Naive thymus-derived CD4-positive, alpha-beta T cell (primary cell): ENCODE measurements around the gene AGRN. TPM values are rescaled to one million over a fixed set of nuclear protein-coding genes. Genes with fewer than 3 reads are reported as not detected.

Experiments
- ATAC-seq: fragments of 150-1000 bp; cut with Tn5 transposase; 2 replicates; pipeline ENCODE4 v1.10.0; 2021; ENCODE audit warnings: mild to moderate bottlenecking, moderate library complexity
- CTCF ChIA-PET: fragments of 350-600 bp; sonication (Branson Sonifier 250); formaldehyde crosslinking; loops from one replicate; lab custom pipeline; 2021; ENCODE audit warnings: antibody characterized with exemption; lab: Charles Lee
- POLR2A ChIA-PET: fragments of 350-600 bp; sonication (Branson Sonifier 250); formaldehyde crosslinking; loops from one replicate; lab custom pipeline; 2021; ENCODE audit warnings: antibody characterized with exemption, inconsistent platforms; lab: Charles Lee
- DNase-seq, 9 donors: peaks; one replicate each; pipeline versions ENCODE4 v3.0.0 to v3.0.0-alpha.2; 2020 to 2022; ENCODE audit warnings: mixed read lengths in 1 of 9
- H3K27ac ChIP-seq: one replicate; pipeline ENCODE4 v1.7.0; 2013; ENCODE audit warnings: mild to moderate bottlenecking, low read depth, low read length, moderate library complexity
- H3K27me3 ChIP-seq, 2 donors: one replicate each; pipeline ENCODE4 v1.7.0; 2013; ENCODE audit warnings: low read length in 2 of 2, mild to moderate bottlenecking in 2 of 2, moderate library complexity in 2 of 2; ENCODE audit not compliant: control insufficient read depth in 2 of 2, insufficient read depth in 2 of 2
- H3K36me3 ChIP-seq, 3 experiments: 1 replicate in 2 of 3; 2 replicates in 1 of 3; pipeline ENCODE4 v1.7.0; 2013; ENCODE audit warnings: low read length in 3 of 3, mild to moderate bottlenecking in 3 of 3, moderate library complexity in 1 of 3; ENCODE audit not compliant: insufficient read depth in 3 of 3, control insufficient read depth in 2 of 3
- H3K4me1 ChIP-seq, 2 donors: one replicate each; pipeline ENCODE4 v1.7.0; 2013; ENCODE audit warnings: low read length in 2 of 2, mild to moderate bottlenecking in 2 of 2, moderate library complexity in 1 of 2; ENCODE audit not compliant: control insufficient read depth in 2 of 2, insufficient read depth in 2 of 2
- H3K4me3 ChIP-seq: 2 replicates; pipeline ENCODE4 v1.7.0; 2013; ENCODE audit warnings: mild to moderate bottlenecking, low read length
- H3K9me3 ChIP-seq, 3 experiments: 1 replicate in 2 of 3; 2 replicates in 1 of 3; pipeline ENCODE4 v1.7.0; 2013; ENCODE audit warnings: low read length in 3 of 3; ENCODE audit not compliant: control insufficient read depth in 2 of 3
- H3K27ac Mint-ChIP-seq, 9 donors: one replicate each; pipeline ENCODE4 v1.8.0; 2020 to 2022; ENCODE audit warnings: mixed read lengths in 9 of 9, mild to moderate bottlenecking in 8 of 9, moderate library complexity in 5 of 9, inconsistent platforms in 2 of 9
- H3K27me3 Mint-ChIP-seq, 5 donors: one replicate each; pipeline ENCODE4 v1.8.0; 2021 to 2022; ENCODE audit warnings: mixed read lengths in 5 of 5, mild to moderate bottlenecking in 1 of 5
- H3K36me3 Mint-ChIP-seq, 5 donors: one replicate each; pipeline ENCODE4 v1.8.0; 2020 to 2022; ENCODE audit warnings: mixed read lengths in 5 of 5, mild to moderate bottlenecking in 3 of 5, inconsistent platforms in 1 of 5
- H3K4me1 Mint-ChIP-seq, 7 donors: one replicate each; pipeline ENCODE4 v1.8.0; 2020 to 2022; ENCODE audit warnings: mixed read lengths in 7 of 7, mild to moderate bottlenecking in 3 of 7, inconsistent platforms in 1 of 7
- H3K4me3 Mint-ChIP-seq, 10 donors: one replicate each; pipeline ENCODE4 v1.8.0; 2020 to 2022; ENCODE audit warnings: mild to moderate bottlenecking in 10 of 10, mixed read lengths in 10 of 10, moderate library complexity in 6 of 10, inconsistent platforms in 2 of 10
- H3K9me3 Mint-ChIP-seq, 11 donors: one replicate each; pipeline ENCODE4 v1.8.0; 2020 to 2022; ENCODE audit warnings: mixed read lengths in 11 of 11, mild to moderate bottlenecking in 4 of 11, inconsistent platforms in 1 of 11, moderate library complexity in 1 of 11
- intact Hi-C, 2 donors: fragments of 100-400 bp; cut with micrococcal nuclease; formaldehyde crosslinking; loops; one replicate each; pipeline ENCODE4 v1.15.1; 2023
- polyA plus RNA-seq, 2 donors: library from polyadenylated mRNA; unstranded; fragments of 300-500 nt; fragmentation: Illumina TruSeq; gene quantifications; one replicate each; pipeline ENCODE4 v1.2.3, GENCODE V29; 2021
- total RNA-seq, 6 experiments: library from RNA in 5 of 6; stranded (reverse) in 5 of 6; gene quantifications; 1 replicate in 5 of 6; 2 replicates in 1 of 6; pipeline ENCODE4 v1.2.3 and lab custom pipeline; 2021 to 2026

AGRN gene
- total and polyA plus RNA-seq, 7 experiments from 2014 or later, result 0.19 to 10.9 (median 2.7) TPM

DNA sequence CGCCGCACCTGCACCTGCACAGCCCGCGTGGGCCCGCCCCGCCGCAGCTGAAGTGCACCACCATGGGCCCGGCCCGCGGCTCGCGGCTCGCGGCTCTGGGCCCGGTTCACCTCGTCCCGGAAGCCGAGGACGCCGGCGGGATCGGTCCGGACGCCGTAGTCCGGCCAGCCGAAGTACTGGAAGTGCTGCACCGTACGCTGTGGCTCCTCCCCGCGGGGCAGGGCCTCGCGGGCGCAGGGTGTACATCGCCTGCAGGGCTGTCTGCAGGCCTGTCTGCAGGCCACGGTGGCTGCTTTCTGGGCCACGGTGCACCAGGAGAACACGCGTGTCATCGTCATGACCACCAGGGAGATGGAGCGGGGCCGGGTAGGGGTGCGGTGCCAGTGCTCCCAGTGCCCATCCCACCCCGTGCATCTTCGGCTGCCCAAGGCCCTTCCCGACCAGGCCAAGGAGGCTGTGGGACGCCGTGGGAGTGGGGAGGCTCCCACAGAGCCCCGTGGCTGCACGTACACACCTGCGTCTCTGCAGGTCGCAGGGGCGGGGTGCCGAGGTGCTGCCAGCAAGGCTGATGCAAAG is 47.5 kb downstream of the AGRN start:
- no peak overlapping the region for H3K4me3 ChIP-seq
- CTCF ChIA-PET, result no interaction called here
- no peak overlapping the region for H3K27ac Mint-ChIP-seq
- peaks cover 4 to 18% of the 10 kb centered on the region in 2 donors for H3K4me1 ChIP-seq
- intact Hi-C loops, result loop anchor here in 1 of 2 donors (5.0 kb wide), 1 partner anchor 90 kb away; no protein-coding TSS in a partner anchor
- H3K4me3 Mint-ChIP-seq, result peak overlapping the region in 1 of 10 donors; percentile 77
- no peaks in the 10 kb centered on the region for H3K27me3 Mint-ChIP-seq
- no peak for DNase-seq
- peaks cover 0 to 6% of the 10 kb centered on the region in 2 donors for H3K27me3 ChIP-seq
- ATAC-seq, result no peak
- H3K9me3 Mint-ChIP-seq, result no peaks in the 10 kb centered on the region
- H3K9me3 ChIP-seq, result no peaks in the 10 kb centered on the region
- H3K36me3 Mint-ChIP-seq, result no peaks in the 10 kb centered on the region
- H3K4me1 Mint-ChIP-seq, result peaks cover 0 to 9% (median 3%) of the 10 kb centered on the region in 7 donors
- no peak overlapping the region for H3K27ac ChIP-seq
- no peaks in the 10 kb centered on the region for H3K36me3 ChIP-seq
- POLR2A ChIA-PET, result interaction anchor here (0.8 kb wide), 1 partner anchor 52 kb away, joined by 3 read pairs; no protein-coding TSS in a partner anchor

DNA sequence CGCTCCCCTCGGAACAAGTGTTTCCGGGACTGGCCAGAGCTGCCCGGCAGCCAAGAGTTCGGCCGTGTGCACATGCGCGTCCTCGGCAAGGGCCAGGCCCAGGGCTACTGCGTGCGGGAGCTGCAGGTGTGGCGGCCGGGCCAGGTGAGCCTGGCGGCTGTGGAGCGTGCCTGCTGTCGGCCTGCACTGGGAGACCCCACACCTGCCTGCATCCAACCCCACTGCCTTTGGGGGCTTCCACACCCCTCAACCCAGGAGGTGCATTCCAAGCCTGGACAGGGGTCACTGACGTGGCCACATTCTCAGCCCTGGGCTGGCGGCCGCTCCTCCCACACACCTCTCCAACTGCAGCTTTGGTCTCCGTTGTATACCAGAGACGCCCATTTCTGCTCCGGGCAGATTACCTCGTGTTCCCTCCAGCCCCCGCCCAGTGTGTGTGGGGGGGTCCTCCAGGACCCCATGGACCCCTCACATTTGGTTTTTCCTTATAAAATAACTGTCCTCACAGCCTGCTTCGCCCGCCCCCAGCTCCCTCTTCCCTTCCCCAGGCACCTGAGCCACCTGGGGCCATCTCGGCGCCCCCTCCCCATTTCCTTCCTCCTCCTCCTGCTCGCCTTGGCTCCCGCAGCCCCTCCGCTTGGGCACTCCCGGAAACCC is 48.1 kb downstream of the AGRN start:
- Histone ChIP-seq H3K27me3 (peaks cover 0 to under 1% of the 10 kb centered on the region in 2 donors), H3K9me3 (no peaks in the 10 kb centered on the region), H3K27ac (no peak overlapping the region), H3K36me3 (no peaks in the 10 kb centered on the region), H3K4me1 (peaks cover 4 to 18% of the 10 kb centered on the region in 2 donors), H3K4me3 (peak overlapping the region; percentile 26)
- ATAC-seq (no peak), DNase-seq (peak in 1 of 9 donors; percentile 28)
- Mint-ChIP-seq H3K4me1 (peaks cover 0 to 9% (median 3%) of the 10 kb centered on the region in 7 donors), H3K36me3 (no peaks in the 10 kb centered on the region), H3K27me3 (no peaks in the 10 kb centered on the region), H3K9me3 (no peaks in the 10 kb centered on the region), H3K27ac (peak overlapping the region in 2 of 9 donors; percentile 6 to 46), H3K4me3 (peak overlapping the region in 8 of 10 donors; percentile 41 to 84 (median 68))
- ChIA-PET CTCF (interaction anchor here (0.6 kb wide), 1 partner anchor 83 kb away, joined by 3 read pairs; no protein-coding TSS in a partner anchor), POLR2A (interaction anchor here (0.6 to 0.8 kb wide), 3 partner anchors 52 to 335 kb away, joined by 3 read pairs; no protein-coding TSS in a partner anchor)
- intact Hi-C loops, result loop anchor here in 1 of 2 donors (2.0 to 5.0 kb wide), 2 partner anchors 89 to 165 kb away; partner anchors contain the start of genes B3GALT6 and SDF4

DNA sequence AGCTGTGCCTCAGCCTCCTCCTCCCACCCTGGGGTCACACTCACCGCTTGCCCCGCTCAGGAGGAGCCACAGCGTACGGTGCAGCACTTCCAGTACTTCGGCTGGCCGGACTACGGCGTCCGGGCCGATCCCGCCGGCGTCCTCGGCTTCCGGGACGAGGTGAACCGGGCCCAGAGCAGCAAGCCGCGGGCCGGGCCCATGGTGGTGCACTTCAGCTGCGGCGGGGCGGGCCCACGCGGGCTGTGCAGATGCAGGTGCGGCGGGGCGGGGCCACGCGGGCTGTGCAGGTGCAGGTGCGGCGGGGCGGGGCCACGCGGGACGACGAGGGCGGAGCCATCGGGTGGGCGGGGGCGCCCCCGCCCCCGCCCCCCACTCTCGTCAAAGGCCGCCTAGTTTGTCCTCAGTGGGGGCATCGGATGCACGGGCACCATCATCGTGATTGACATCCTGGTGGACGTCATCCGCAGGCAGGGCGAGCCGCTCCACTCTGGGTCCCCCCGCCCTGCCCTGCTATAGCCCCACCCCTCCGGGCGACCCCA is 48.7 kb downstream of the AGRN start:
- H3K4me1 ChIP-seq, result peaks cover 4 to 16% of the 10 kb centered on the region in 2 donors
- no peaks in the 10 kb centered on the region for H3K36me3 Mint-ChIP-seq
- POLR2A ChIA-PET, result interaction anchor here (0.6 to 0.7 kb wide), 2 partner anchors 54 to 334 kb away, joined by 3 read pairs; no protein-coding TSS in a partner anchor
- no peaks in the 10 kb centered on the region for H3K27me3 Mint-ChIP-seq
- H3K27ac ChIP-seq, result peak overlapping the region; percentile 73
- H3K4me3 ChIP-seq, result peak overlapping the region; percentile 26
- H3K36me3 ChIP-seq, result no peaks in the 10 kb centered on the region
- peaks cover 0 to 9% (median 3%) of the 10 kb centered on the region in 7 donors for H3K4me1 Mint-ChIP-seq
- CTCF ChIA-PET, result no interaction called here
- DNase-seq (peak in 8 of 9 donors; percentile 57 to 80 (median 66)), ATAC-seq (peak; percentile 73)
- no peaks in the 10 kb centered on the region for H3K27me3 ChIP-seq
- no peaks in the 10 kb centered on the region for H3K9me3 Mint-ChIP-seq
- H3K9me3 ChIP-seq, result no peaks in the 10 kb centered on the region
- H3K4me3 Mint-ChIP-seq, result peak overlapping the region; percentile 42 to 88 (median 78)
- intact Hi-C loops, result loop anchor here (1.0 to 5.0 kb wide), 5 partner anchors 9 to 164 kb away; partner anchors contain the start of genes B3GALT6 (in 1 of the 2), C1orf159 (in 1 of the 2) and SDF4 (in 1 of the 2)
- peak overlapping the region in 3 of 9 donors; percentile 38 to 75 (median 69) for H3K27ac Mint-ChIP-seq

DNA sequence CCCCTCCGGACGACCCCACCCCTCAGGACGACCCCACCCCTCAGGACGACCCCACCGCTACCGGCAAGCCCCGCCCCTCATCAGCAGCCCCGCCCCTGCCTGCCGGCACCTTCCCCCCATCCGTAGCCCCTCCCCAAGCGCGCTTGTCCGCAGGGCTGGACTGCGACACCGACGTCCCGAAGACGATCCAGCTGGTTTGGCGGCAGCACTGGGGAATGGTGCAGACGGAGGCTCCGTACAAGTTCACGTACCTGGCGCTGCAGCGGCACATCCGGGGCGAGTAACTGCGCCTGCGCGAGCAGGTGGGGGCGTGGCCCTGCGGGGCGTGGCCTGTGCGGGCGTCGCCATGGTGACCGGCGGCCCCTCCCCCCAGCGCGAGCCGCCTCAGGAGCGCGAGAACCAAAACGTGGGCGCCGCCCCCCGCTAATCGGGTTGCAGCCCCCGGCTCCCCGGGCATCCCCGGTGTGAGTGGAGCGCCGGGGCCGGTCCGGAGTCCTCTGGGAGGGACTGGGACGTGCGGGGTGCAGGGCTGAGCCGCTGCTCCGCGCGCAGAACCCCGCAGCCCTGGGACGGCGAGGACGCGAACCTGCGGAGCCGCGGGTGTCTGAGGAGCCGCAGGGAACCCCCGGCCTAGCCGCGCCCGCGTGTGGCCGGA is 49.3 kb downstream of the AGRN start:
- peaks cover 4 to 10% of the 10 kb centered on the region in 2 donors for H3K4me1 ChIP-seq
- peak; percentile 83 for ATAC-seq
- H3K27ac Mint-ChIP-seq, result peak overlapping the region in 6 of 9 donors; percentile 36 to 88 (median 72)
- intact Hi-C loops, result loop anchor here (1.0 to 5.0 kb wide), 5 partner anchors 10 to 164 kb away; partner anchors contain the start of genes B3GALT6 (in 1 of the 2), C1orf159 (in 1 of the 2) and SDF4 (in 1 of the 2)
- peak; percentile 86 to 98 (median 92) for DNase-seq
- H3K36me3 Mint-ChIP-seq, result no peaks in the 10 kb centered on the region
- CTCF ChIA-PET, result no interaction called here
- no peaks in the 10 kb centered on the region for H3K9me3 Mint-ChIP-seq
- H3K27me3 ChIP-seq, result no peaks in the 10 kb centered on the region
- no peaks in the 10 kb centered on the region for H3K27me3 Mint-ChIP-seq
- H3K9me3 ChIP-seq, result no peaks in the 10 kb centered on the region
- POLR2A ChIA-PET, result no interaction called here
- peak overlapping the region; percentile 52 to 88 (median 78) for H3K4me3 Mint-ChIP-seq
- H3K27ac ChIP-seq, result peak overlapping the region; percentile 73
- H3K4me1 Mint-ChIP-seq, result peaks cover 0 to 9% (median 3%) of the 10 kb centered on the region in 7 donors
- H3K4me3 ChIP-seq, result peak overlapping the region; percentile 81
- no peaks in the 10 kb centered on the region for H3K36me3 ChIP-seq

DNA sequence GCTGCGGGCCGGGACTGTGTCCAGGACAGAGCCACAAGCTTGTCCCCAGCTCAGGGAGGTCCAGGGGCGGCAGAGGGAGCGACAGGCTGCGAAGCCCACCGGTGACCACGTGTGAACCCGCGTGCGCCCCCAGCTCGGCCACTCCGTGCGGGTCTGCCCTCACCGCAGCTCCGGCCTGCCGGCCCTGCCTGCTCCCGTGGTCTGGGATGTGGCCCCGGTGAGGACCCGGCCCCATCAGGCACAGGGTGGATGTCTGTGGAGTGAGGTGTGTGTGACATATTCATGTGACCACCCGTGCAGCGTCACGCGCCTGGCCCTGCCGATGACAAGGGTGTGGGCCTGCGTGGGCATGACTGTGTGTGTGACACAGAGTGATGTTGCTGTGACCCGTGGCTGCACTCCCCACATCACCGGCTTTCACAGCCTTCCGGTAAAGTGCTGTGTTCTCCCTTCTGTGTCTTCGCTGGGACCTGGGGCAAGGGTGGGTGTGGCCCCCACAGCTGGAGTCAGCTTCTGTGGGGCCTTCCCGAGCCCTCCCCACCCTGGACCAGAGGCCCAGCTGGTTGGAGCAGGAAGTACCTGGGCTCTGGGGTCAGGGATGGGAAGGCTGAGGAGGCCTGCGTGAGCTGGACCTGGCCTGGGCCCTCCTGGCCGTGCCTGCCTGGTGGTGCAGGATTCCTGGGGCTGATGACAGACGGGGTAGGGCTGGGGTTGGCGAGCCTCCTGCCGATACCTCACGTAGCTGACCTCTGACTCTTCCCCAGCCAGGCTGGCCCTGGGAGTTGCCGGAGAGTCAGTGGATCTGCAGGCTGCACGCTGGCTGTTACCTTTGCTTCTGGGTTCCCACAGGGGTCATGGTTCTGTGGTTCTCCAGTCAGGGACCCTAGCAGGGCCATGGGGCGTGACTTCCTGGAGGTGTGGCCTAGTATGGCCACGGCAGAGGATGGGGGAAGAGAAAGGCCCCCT is 50.1 kb downstream of the AGRN start:
- CTCF ChIA-PET, result no interaction called here
- POLR2A ChIA-PET, result interaction anchor here (1.4 kb wide), 1 partner anchor 29 kb away, joined by 3 read pairs; no protein-coding TSS in a partner anchor
- Mint-ChIP-seq H3K36me3 (no peaks in the 10 kb centered on the region), H3K27me3 (peaks cover 0 to 6% (median 5%) of the 10 kb centered on the region in 5 donors), H3K4me1 (peaks cover 0 to 9% (median 3%) of the 10 kb centered on the region in 7 donors), H3K9me3 (no peaks in the 10 kb centered on the region), H3K4me3 (peak overlapping the region in 6 of 10 donors; percentile 11 to 74 (median 50)), H3K27ac (peak overlapping the region in 2 of 9 donors; percentile 22 to 56)
- Histone ChIP-seq H3K4me3 (peak overlapping the region; percentile 81), H3K27me3 (peaks cover 0 to 3% of the 10 kb centered on the region in 2 donors), H3K4me1 (peaks cover 4 to 6% of the 10 kb centered on the region in 2 donors), H3K9me3 (no peaks in the 10 kb centered on the region), H3K36me3 (no peaks in the 10 kb centered on the region), H3K27ac (no peak overlapping the region)
- no peak for DNase-seq
- ATAC-seq, result peak; percentile 8
- intact Hi-C loops, result loop anchor here (1.0 to 5.0 kb wide), 5 partner anchors 11 to 163 kb away; partner anchors contain the start of genes B3GALT6 (in 1 of the 2), C1orf159 (in 1 of the 2) and SDF4 (in 1 of the 2)
